ENCODE results near the gene PTPRK.

DNA sequence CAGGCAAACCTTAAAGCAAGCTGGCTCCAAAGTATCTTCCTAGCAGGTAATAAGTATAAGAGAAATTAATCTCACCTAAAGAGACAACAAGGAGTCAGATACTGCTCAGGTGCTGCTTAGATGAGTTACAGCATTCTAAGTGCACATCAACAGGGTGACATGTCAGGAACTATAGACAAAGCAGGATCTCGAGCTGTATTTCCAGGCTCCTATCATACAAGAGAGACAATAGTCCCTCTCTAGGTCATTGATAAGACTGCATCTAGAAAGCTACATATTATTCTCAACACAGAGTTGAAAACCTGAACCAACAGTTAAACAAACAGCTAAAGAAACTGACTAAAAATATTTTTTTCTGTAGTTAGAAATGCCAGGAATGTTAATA lies 3.9 kb downstream of the PTPRK start:
- no peak for TF ChIP-seq POLR2A (IDR thresholded peaks at IDR 0.05)
- TF ChIP-seq, protein P1, sequence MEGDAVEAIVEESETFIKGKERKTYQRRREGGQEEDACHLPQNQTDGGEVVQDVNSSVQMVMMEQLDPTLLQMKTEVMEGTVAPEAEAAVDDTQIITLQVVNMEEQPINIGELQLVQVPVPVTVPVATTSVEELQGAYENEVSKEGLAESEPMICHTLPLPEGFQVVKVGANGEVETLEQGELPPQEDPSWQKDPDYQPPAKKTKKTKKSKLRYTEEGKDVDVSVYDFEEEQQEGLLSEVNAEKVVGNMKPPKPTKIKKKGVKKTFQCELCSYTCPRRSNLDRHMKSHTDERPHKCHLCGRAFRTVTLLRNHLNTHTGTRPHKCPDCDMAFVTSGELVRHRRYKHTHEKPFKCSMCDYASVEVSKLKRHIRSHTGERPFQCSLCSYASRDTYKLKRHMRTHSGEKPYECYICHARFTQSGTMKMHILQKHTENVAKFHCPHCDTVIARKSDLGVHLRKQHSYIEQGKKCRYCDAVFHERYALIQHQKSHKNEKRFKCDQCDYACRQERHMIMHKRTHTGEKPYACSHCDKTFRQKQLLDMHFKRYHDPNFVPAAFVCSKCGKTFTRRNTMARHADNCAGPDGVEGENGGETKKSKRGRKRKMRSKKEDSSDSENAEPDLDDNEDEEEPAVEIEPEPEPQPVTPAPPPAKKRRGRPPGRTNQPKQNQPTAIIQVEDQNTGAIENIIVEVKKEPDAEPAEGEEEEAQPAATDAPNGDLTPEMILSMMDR (IDR thresholded peaks at IDR 0.05 in 4 of 5, conservative IDR thresholded peaks at IDR 0.05 in 1 of 5), result peak in 2 of 5 experiments; percentile 11 to 15
